ENCODE data around the gene ST6GALNAC5.
A peak's percentile ranks its signal among the peaks of the same experiment; 100 is the strongest.
"Not testable (repeated sequence)": the region's sequence is repeated elsewhere in the genome, so short reads cannot be mapped to it uniquely, and the experiment has no call there.

Gene ST6GALNAC5

GRCh38 chr1:76866566-76866965, 714 bp upstream of the ST6GALNAC5 start:
- DNase-seq (ENCODE audit: low read depth in 2 of 2), result no peak

- peak in 1 of 2 donors; percentile 8 for DNase-seq (ENCODE audit: low read depth in 2 of 2)
Observed at GRCh38 chr1:76868154-76868882, 1.0 kb downstream of the ST6GALNAC5 start.

GRCh38 chr1:76868916-76869315, 1.6 kb downstream of the ST6GALNAC5 start:
- DNase-seq (ENCODE audit: low read depth in 2 of 2), result no peak

GRCh38 chr1:76870037-76870436, 2.8 kb downstream of the ST6GALNAC5 start:
- no peak for DNase-seq (ENCODE audit: low read depth in 2 of 2)

GRCh38 chr1:76871355-76871974, 4.2 kb downstream of the ST6GALNAC5 start:
- DNase-seq (ENCODE audit: low read depth in 2 of 2), result no peak

GRCh38 chr1:76872944-76873343, 5.7 kb downstream of the ST6GALNAC5 start:
- no peak for DNase-seq (ENCODE audit: low read depth in 2 of 2)

- no peak for DNase-seq (ENCODE audit: low read depth in 2 of 2)
Observed at GRCh38 chr1:76876655-76877395, 9.5 kb downstream of the ST6GALNAC5 start.

GRCh38 chr1:76879014-76879413, 11.7 kb downstream of the ST6GALNAC5 start:
- DNase-seq (ENCODE audit: low read depth in 2 of 2), result not testable (repeated sequence)

- DNase-seq (ENCODE audit: low read depth in 2 of 2), result no peak
Observed at GRCh38 chr1:76881762-76882161, 14.5 kb downstream of the ST6GALNAC5 start.

- DNase-seq (ENCODE audit: low read depth in 2 of 2), result no peak
Observed at GRCh38 chr1:76891931-76892622, 24.8 kb downstream of the ST6GALNAC5 start.

- no peak for DNase-seq (ENCODE audit: low read depth in 2 of 2)
Observed at GRCh38 chr1:76892675-76893074, 25.4 kb downstream of the ST6GALNAC5 start.

GRCh38 chr1:76901158-76901767, 34.0 kb downstream of the ST6GALNAC5 start:
- DNase-seq (ENCODE audit: low read depth in 2 of 2), result peak; percentile 8 to 9

GRCh38 chr1:76905876-76906595, 38.8 kb downstream of the ST6GALNAC5 start:
- DNase-seq (ENCODE audit: low read depth in 2 of 2), result no peak

GRCh38 chr1:76909311-76909710, 42.0 kb downstream of the ST6GALNAC5 start:
- DNase-seq (ENCODE audit: low read depth in 2 of 2), result no peak

- DNase-seq (ENCODE audit: low read depth in 2 of 2), result no peak
Observed at GRCh38 chr1:76919085-76919484, 51.8 kb downstream of the ST6GALNAC5 start.

- DNase-seq (ENCODE audit: low read depth in 2 of 2), result no peak
Observed at GRCh38 chr1:76921590-76921989, 54.3 kb downstream of the ST6GALNAC5 start.

- no peak for DNase-seq (ENCODE audit: low read depth in 2 of 2)
Observed at GRCh38 chr1:76925825-76926224, 58.5 kb downstream of the ST6GALNAC5 start.

- no peak for DNase-seq (ENCODE audit: low read depth in 2 of 2)
Observed at GRCh38 chr1:76928522-76928921, 61.2 kb downstream of the ST6GALNAC5 start.

- DNase-seq (ENCODE audit: low read depth in 2 of 2), result no peak
Observed at GRCh38 chr1:76929136-76929535, 61.9 kb downstream of the ST6GALNAC5 start.

GRCh38 chr1:76933847-76934815, 66.9 kb downstream of the ST6GALNAC5 start:
- no peak for DNase-seq (ENCODE audit: low read depth in 2 of 2)
